Measurements from ENCODE around the gene WDR59. TPM values are rescaled to one million over a fixed set of nuclear protein-coding genes. Genes with fewer than 3 reads are reported as not detected.

Gene WDR59
- total and polyA plus RNA-seq, 2 of the 4 experiments (the other 2 are of a cell fraction) = 29.4 to 44.6 TPM

DNA sequence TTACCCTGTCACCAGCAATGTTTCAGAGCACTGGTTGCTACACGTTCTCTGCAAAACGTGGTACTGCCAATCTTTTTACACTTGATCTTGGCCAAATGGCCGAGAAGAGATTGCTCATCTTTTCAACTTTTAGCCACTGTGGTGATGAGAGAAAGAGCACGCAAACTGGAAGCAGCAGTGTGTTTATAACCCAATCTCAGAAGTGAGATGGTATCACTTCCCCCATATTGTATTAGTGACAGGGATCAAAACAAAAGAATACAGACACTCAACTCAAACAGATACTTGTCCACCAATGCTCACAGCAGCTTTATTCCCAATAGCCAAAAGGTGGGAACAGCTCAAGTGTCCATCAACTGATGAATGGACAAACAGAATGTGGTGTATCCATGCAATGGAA is 138.2 kb downstream of the WDR59 start:
- dilution Hi-C loops (cut with HindIII; ENCODE audit: low sequenced_read_pairs, unreplicated experiment) = no loop called here
- no peak overlapping the region for H3K4me2 ChIP-seq (ENCODE audit: low read depth, low read length)
- POLR2A ChIA-PET (ENCODE audit: unreplicated experiment) = no interaction called here

More for the DNA sequence above, 138.2 kb downstream of the WDR59 start:
- Histone ChIP-seq H3K27ac (ENCODE audit: insufficient read depth, low read length) (no peak overlapping the region), H2AK5ac (ENCODE audit: low read depth, low read length) (no peak overlapping the region), H3K4me1 (ENCODE audit: control insufficient read depth, insufficient read depth, low read length) (no peaks in the 10 kb centered on the region), H3K4ac (ENCODE audit: low read depth, low read length) (no peak overlapping the region), H3K79me1 (ENCODE audit: low read depth in 1 of 2, low read length in 2 of 2) (no peaks in the 10 kb centered on the region), H3K36me3 (ENCODE audit: control insufficient read depth, insufficient read depth, low read length) (no peaks in the 10 kb centered on the region), H3K27me3 (ENCODE audit: control insufficient read depth, insufficient read depth, low read length) (peaks cover 18% of the 10 kb centered on the region), H3K56ac (ENCODE audit: extremely low read depth, insufficient read depth, low read length) (no peak overlapping the region), H2AFZ (replicated peaks; ENCODE audit: low read length, poor library complexity) (no peak overlapping the region), H3K9me1 (ENCODE audit: insufficient read depth, low read length) (no peaks in the 10 kb centered on the region), H2BK20ac (ENCODE audit: low read depth, low read length) (no peak overlapping the region), H2BK15ac (ENCODE audit: low read depth, low read length) (no peak overlapping the region), H4K91ac (ENCODE audit: insufficient read depth, low read depth, low read length) (no peak overlapping the region), H3K9ac (ENCODE audit: low read depth, low read length) (no peak overlapping the region), H3K14ac (replicated peaks; ENCODE audit: low read depth, low read length) (no peak overlapping the region), H3K18ac (ENCODE audit: low read depth, low read length) (no peak overlapping the region), H4K20me1 (ENCODE audit: insufficient read depth, low read length) (no peaks in the 10 kb centered on the region), H3K9me3 (ENCODE audit: control insufficient read depth, insufficient read depth, low read length) (no peaks in the 10 kb centered on the region), H4K8ac (ENCODE audit: low read depth in 2 of 2, low read length in 2 of 2) (no peak overlapping the region), H2BK5ac (ENCODE audit: low read depth, low read length, poor library complexity, severe bottlenecking) (no peak overlapping the region), H3K23ac (ENCODE audit: low read depth, low read length) (no peak overlapping the region), H2AK9ac (replicated peaks; ENCODE audit: low read depth, low read length, poor library complexity) (no peak overlapping the region), H3K4me3 (ENCODE audit: insufficient read depth, low read depth, low read length) (no peak overlapping the region), H2BK120ac (ENCODE audit: low read depth, low read length) (no peak overlapping the region), H4K5ac (ENCODE audit: low read depth, low read length) (no peak overlapping the region)
- no CpG with 5 or more reads among the region's 4 CpGs for WGBS, 2 experiments (ENCODE audit: extremely low coverage in 2 of 2, insufficient read length in 1 of 2)
- intact Hi-C loops (cut with micrococcal nuclease) = no loop called here
- BruUV-seq (replicated peaks) = no TSS peak
- CTCF ChIA-PET = interaction anchor here (0.7 kb wide), 1 partner anchor 15 kb away, joined by 4 read pairs; no protein-coding TSS in a partner anchor
- TF ChIP-seq SMC3 (IDR thresholded peaks at IDR 0.05; ENCODE audit: low read depth, low read length) (no peak), NFE2L2 (IDR thresholded peaks at IDR 0.05; ENCODE audit: low read depth, low read length) (no peak), RFX5 (IDR thresholded peaks at IDR 0.05; ENCODE audit: low read depth, low read length) (no peak)
- no peak for ATAC-seq (ENCODE audit: low read depth)
- in situ Hi-C loops (cut with MboI; ENCODE audit: low sequenced_read_pairs) = no loop called here
- DNase-seq = no peak

Data from IMR-90 (cell line).